NCI-H524 treated with DMSO at 0.1 percent for 48 hours (cell line): ENCODE results near the gene GPBP1L1.
"Not testable (repeated sequence)": the region's sequence is repeated elsewhere in the genome, so short reads cannot be mapped to it uniquely, and the experiment has no call there.

Source experiments
- DNase-seq: peaks from one replicate; lab custom pipeline; 2025; lab: John Stamatoyannopoulos, UW

The GPBP1L1 gene

GRCh38 chr1:45640293-45640692 is 46.0 kb downstream of the GPBP1L1 start:
- no peak for DNase-seq

DNA sequence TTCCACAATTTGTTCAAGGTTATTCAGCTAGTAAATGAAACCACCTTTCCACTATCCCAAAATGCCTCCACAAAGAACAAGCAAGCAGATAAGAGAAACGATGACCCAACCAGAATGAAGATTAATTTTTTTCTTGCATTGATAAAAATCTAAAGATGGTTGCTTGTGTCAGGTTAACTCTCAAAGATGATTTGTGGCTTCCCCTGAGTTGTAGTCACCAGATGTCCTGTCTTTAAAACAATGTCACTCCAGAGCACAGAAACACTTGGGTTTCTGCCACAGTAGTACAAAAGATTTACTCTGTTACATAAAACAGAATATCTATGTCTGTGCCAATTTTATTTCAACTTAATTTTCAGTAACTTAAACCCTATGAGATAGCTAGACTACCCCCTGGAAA is 51.1 kb downstream of the GPBP1L1 start:
- DNase-seq = no peak

DNA sequence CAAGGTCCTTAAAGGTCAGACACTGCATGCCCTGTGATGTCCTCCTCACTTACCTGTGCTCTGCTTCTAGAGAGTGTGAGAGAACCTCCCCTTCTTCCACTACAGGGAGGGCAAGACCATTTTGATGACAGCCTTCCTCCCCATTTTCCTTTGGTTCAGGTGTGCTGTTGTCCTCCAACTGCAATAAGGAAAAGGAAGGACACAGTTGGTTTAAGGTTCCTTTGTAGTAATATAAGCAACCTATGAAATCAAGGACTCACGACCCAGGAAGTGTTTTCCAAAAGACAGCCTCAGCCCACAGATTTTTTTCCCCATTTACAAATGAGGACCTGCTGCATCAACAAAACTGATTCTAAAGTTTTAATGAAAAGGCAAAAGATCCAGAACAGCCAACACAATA is 55.9 kb downstream of the GPBP1L1 start:
- no peak for DNase-seq

GRCh38 chr1:45629035-45629434 is 57.3 kb downstream of the GPBP1L1 start:
- no peak for DNase-seq

DNA sequence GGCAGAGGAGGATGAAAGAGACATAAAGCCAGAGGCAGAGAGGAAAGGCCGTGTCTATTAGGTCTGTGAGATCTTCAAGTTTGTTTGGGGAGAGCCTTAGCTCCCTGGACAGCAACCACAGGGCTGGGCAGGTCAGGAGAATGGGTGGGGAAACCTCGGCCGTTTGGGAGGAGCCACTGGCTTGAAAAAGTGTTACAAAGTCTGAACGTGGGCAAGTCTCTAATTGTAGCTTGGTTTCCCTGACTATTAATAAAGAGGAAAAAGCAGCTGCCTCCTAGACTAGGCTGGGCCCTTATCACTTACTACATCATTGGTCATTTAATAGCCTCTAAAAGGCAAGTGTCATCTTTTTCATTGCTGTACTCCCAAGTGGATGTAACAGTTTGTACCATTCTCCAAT is 62.4 kb downstream of the GPBP1L1 start, which contains the start of gene CCDC17:
Gene CCDC17, minus strand, starts transcription at position 83 of the 400 bp plus-strand sequence. CDS start 145 bp downstream, outside the sequence.
- DNase-seq = no peak

DNA sequence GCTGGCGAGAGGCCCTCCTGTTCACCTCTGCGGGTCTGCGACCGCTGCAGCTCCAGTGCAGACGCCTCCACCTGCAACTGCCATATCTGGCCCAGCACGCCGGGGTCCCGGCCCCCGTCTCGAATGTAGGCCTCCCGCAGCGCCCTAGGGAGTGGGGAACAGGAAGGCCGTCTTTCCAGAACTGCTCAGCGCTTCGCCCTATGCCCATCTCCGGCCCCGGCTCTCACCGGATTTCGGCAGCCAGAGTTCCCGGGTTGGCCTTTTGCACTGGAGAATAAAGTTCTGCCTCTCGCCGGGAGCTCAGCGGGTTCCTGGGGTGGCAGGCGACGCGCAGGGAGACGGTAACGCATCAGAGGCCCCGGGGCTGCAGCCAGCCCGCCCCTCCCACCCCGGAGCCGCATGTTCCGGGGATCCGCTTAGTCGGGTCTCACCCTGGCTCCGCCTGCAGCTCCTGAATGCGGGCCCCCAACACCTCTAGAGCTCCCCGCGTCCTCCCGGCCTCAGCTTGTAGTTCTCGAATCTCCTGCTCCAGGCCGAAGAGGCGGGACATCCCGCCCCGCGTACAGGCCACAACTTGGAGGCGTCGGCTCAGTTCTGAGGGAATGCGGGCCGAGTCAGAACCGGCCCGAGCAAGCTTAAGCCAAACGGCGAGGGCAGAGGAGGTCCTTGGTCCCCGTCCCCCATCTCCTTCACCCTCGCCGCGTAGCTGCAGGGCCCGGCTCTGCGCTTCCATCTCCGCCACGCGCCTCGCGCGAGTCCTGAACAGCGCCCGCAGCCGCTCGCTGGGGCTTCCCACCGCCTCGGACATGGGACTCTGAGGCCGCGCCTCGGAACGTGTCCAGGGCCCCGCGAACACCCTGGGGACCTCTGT is 63.6 kb downstream of the GPBP1L1 start:
- no peak for DNase-seq

DNA sequence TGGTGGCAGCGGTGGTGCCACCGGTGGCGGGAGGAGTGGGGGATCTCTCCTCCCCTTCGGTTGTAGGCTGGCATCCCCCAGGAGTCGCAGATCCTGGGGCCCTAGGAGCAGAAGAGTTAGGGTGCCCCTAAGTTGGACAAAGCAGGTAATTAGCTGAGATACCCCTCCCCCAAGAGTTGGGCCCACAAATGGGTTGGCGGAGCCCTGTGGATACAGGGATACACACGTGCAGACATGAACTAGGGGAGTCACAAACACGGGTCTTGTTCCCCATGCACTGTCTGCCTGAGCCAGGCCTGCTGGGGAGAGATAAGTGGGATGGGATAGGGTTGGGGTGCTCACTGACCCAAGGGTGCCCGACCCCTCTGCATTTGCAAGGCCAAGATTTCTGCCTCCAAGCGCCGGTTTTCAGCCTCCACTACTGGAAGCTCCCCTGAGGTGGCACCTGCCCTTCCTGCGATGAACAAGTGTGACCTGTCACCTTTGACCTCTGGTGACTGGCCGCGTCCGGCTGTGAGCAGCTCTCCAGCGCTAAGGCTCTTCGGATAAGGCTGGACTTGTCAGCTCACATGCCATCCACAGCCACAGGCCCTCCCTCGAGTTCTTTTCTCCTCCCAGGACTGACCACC is 64.3 kb downstream of the GPBP1L1 start:
- DNase-seq = no peak

DNA sequence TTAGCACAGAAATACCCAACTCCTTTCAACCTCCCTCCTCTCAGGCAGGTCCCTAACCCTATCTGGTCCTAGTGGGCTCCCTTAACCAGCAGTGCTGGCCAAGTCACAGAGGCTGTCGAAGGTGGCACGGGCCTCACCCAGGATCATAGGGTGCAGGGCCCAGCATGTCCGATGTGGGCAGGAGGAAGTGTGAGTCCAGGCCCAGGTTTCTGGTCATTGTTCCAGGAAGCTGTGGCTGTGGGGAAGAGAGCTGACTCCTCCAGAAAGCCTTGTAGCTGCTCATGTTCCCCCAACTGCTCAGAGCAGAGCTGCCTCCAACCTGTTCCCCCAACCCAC is 64.9 kb downstream of the GPBP1L1 start:
- DNase-seq = no peak

DNA sequence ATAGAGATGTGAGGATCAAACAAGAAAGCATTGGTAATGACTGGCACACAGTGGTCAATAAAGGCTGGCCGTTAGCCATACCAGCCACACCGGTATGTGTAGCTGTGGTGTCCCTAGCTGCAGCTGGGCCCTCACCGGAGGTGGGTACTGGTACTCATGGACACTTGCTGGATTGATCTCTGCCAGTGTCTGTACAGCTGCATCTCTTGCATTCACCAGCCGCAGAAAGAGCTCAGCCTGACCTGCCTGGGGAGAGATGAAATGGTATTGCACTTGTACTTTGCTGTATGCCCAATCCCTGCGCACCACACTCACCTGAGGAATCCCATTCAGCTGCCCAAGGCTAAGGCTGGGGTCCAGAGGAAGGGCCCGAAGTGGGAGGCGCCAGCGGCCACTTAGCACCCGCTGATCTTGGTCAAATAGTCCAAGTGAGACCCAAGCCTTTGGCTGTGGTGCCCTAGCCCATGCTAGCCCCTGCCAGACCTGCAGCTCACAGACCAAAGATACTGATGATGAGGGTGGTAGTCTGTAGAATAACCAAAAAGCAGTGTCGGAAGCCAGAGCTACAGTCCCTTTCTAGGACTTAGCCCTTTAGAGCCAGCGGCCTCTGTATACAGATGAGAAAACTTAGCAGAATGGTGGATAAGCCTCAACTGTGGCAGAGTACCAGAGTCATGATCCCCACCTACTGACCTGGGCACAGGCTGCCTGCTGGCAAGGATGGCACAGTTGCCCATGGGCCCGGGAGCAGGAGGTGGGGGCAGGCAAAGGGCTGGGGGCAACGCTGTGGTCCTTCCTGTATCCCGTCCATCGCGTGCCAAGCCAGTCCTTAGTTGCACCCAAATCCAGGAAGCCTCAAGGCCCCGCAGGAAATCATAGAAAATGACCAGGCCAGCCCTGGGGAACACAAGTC is 65.5 kb downstream of the GPBP1L1 start:
- DNase-seq = no peak

- no peak for DNase-seq
Observed at GRCh38 chr1:45619149-45619921, 67.0 kb downstream of the GPBP1L1 start.

DNA sequence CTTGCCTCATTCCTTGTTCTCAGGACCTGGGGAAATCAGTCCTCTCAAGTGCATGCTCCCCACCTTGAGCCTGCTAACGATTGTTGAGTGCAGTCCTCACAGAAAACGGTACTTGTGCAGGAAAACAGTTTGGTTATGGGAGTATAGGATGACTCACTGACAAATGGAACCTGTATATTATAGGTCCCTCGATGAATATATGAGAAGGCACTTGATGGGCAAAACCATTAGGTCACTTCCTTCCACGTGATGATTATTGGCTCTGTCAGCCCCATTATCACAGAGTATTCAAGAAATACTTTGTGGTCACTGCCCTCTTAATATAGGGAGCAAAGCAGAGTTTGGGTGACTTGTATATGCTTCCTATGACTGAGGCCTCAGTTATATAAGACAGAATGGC is 68.7 kb downstream of the GPBP1L1 start:
- DNase-seq = no peak

DNA sequence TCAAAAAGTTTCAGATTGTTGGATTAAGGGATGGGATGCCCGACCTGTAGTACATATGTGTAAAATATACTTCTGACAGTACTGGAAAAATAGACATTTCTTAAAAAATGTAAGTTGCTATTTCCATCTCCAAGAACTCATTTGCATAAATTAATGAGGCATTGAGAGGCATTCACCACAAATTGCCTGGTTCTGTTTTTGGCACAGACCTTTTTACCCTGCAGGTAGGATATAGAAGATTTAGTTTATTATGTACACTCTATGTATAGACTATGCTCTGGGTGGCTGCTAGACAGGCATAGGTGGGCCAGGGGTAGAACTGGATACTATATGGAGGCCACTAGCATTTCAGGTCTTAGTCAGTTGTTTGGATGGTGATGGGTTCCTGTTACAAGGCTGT is 70.4 kb downstream of the GPBP1L1 start:
- no peak for DNase-seq

DNA sequence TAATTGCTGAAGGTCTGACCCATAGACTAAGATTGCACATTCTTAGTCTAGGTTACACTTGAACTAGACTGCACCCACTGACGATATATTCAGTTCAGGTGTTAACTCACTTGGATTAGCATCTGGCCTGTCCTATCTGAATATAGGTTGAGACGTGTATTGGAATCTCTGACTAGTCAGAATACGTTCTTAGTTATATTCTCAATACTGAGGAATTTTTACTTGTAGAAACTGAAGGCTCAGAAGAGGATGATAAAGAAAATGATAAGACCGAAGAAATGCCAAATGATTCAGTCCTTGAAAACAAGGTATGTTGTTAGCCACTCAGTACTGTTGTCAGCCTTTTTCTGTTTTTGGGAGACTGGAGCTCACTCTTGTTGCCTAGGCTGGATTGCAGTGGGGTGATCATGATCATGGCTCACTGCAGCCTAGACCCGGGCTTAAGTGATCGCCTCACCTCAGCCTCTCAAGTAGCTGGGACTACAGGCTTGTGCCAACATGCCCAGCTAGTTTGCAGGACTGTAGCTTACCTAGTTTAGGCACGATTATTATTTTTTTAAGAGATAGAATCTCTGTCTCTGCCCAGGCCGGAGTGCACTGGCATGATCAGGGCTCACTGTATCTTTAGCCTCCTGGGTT is 73.3 kb downstream of the GPBP1L1 start:
- no peak for DNase-seq

- DNase-seq = no peak
Observed at GRCh38 chr1:45610589-45611226, 75.6 kb downstream of the GPBP1L1 start.

DNA sequence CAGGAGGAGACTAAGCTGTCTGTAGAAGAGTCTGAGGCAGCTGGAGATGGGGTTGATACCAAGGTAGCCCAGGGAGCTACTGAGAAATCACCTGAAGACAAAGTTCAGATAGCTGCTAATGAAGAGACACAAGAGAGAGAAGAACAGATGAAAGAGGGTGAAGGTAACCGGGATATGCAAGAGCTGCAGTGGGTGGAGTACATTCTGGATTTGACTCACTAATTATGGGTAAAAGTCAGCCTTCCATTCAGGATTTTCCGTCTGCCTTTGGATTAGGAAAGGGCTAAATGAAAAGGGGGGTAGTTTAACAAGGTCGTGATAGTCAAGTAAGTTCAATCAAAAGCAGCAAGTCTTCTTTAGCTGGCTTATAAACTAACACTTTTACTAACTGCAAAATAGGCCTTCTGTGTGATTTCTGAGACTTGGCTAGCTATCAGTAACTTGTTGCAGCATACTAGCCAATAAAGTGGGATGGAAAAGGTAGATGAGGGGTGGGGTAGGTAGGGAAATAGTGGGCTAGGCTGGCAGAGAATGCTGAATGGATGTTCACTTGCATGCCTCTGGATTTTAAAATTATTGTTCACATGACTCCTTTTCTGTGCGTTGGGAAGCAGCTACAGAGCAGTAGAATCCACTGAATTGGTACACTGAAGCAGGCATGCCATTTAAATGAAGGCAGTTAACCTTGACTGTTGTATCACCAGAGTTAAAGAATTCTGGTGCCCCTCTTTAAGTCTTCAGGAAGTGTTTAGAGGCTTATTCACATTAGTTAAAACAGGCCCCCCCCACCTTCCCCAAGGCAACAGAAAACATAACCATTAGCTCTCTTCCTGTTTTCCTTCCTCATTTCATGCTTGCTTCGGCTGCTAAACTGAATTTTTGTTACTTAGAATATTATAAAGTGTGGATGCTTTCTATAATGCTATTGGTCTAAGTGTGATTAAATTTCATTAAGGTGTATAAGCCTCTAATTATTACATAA is 77.9 kb downstream of the GPBP1L1 start:
- DNase-seq = no peak

DNA sequence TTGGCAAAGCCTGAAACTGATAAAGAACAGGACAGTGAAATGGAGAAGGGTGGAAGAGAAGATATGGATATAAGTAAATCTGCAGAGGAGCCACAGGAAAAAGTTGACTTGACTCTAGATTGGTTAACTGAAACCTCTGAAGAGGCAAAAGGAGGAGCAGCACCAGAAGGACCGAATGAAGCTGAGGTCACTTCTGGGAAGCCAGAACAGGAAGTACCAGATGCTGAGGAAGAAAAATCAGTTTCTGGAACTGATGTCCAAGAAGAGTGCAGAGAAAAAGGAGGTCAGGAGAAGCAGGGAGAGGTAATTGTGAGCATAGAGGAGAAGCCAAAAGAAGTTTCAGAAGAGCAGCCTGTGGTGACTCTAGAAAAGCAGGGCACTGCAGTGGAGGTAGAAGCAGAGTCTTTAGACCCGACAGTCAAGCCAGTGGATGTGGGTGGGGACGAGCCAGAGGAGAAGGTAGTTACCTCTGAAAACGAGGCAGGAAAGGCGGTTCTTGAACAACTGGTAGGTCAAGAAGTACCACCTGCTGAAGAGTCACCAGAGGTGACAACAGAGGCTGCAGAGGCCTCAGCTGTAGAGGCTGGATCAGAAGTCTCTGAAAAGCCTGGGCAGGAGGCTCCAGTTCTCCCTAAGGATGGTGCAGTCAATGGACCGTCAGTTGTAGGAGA is 78.8 kb downstream of the GPBP1L1 start:
- DNase-seq = no peak

DNA sequence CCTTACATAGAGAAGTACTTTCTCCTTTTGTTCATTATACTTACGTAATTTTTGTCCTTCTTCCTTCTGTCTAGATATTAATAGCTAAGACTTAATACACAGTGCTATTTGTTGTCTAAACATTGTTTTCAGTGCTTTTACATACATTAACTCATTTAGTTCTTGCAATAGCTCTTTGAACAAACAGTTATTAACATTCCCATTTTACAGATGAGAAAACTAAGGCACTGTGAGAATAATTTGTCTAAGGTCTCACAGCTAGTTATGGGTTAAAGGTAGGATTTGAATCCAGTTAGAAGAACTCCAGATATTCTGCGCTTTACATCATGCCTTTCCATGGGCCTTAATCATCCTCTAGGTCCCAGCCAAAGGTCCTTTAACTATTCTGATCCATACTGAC is 82.1 kb downstream of the GPBP1L1 start:
- no peak for DNase-seq

- not testable (repeated sequence) for DNase-seq
Observed at GRCh38 chr1:45596765-45597164, 89.6 kb downstream of the GPBP1L1 start.

DNA sequence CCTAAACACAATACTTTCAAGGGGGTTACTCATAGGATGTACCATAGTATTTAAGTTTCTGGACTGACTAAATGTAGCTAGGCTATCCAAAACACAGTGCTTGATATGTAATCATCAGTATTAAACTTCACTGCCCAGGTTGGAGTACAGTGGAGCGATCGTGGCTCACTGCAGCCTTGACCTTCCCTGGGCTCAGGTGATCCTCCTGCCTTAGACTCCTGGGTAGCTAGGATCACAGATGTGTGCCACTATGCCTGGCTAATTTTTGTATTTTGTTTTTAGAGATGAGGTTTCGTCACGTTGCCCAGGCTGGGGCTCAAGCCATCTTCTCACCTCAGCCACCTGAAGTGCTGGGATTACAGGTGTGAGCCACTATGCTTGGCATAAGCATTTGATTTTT is 91.9 kb downstream of the GPBP1L1 start:
- DNase-seq = no peak
